ENCODE measurements around the gene BAX.

The BAX gene

GRCh38 chr19:48990400-48990799 lies 35.7 kb downstream of the BAX start:
- in situ Hi-C loops (cut with HindIII; ENCODE audit: low sequenced_read_pairs), result no loop called here
- no peak for DNase-seq (ENCODE audit: low read depth)
- no peak overlapping the region for H3K4me3 ChIP-seq (ENCODE audit: low read depth, low read length)
- TF ChIP-seq, protein P1, sequence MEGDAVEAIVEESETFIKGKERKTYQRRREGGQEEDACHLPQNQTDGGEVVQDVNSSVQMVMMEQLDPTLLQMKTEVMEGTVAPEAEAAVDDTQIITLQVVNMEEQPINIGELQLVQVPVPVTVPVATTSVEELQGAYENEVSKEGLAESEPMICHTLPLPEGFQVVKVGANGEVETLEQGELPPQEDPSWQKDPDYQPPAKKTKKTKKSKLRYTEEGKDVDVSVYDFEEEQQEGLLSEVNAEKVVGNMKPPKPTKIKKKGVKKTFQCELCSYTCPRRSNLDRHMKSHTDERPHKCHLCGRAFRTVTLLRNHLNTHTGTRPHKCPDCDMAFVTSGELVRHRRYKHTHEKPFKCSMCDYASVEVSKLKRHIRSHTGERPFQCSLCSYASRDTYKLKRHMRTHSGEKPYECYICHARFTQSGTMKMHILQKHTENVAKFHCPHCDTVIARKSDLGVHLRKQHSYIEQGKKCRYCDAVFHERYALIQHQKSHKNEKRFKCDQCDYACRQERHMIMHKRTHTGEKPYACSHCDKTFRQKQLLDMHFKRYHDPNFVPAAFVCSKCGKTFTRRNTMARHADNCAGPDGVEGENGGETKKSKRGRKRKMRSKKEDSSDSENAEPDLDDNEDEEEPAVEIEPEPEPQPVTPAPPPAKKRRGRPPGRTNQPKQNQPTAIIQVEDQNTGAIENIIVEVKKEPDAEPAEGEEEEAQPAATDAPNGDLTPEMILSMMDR (IDR thresholded peaks at IDR 0.05; ENCODE audit: low read depth, low read length, missing control alignments), result no peak

DNA sequence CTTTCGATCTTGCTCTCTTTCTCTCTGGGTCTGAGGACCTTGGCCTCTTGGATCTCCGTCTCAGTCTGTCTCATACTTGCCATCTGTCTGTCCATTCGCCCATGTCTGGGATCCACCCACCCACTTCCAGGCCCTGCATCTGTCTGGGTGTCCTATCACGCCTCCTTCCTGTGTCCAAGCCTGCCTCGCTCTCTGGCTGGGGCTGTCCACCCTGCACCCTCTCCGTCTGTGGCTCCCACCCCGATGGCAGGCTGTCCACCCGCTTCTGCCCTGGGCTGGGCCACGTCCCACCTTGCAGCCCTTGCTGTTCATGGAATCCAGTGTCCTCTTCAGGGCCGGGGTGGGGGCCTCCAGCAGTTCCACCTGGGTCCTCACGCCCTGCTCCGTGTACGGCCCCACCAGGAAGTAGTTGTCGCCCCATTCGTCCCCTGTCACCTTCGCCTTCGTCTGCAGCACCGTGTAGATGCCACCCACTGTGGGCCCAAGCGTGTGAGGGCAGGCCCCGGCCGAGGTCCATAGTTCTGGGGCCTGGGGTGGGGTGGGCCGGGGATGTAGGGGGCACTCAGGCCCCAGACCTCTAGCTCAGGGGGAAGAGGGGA lies 36.4 kb downstream of the BAX start:
- H3K4me3 ChIP-seq (ENCODE audit: low read depth, low read length), result no peak overlapping the region
- DNase-seq (ENCODE audit: low read depth), result no peak
- TF ChIP-seq, protein P1 (IDR thresholded peaks at IDR 0.05; ENCODE audit: low read depth, low read length, missing control alignments), result no peak
- in situ Hi-C loops (cut with HindIII; ENCODE audit: low sequenced_read_pairs), result no loop called here

DNA sequence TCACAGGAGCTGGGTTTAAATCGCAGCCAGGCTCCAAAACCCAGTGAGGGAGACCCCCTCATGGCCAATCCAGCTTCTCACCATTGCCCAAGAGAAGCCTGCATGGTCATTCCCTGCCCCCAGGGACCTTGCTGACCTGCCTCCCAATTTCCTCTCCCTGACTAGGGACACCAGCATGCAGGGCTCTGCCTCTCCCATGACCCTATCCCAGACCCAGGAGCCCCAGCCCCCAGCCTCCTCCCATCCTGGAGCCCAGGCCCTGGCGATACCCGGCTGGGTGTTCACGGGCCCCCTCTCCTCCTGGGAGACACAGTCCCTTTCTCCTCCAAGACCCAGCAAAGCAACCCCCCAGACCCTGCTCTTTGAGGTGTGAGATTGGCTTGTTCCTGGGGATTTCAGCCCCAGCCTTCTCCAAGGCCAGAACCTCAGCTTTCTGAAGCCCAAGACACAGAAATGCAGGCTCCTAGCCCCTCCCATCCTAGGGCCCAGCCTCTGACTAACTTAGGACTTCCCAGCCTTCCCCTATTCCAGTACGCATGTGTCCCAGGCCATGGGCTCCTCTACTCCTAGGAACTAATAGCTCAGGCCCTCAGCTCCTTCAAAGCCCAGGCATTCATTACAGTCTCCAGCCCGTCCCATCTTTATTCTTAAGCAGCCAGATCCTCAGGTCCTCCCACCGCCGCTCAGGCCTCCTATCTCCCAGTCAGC lies 37.4 kb downstream of the BAX start:
- peak overlapping the region; percentile 93 for H3K4me3 ChIP-seq (ENCODE audit: low read depth, low read length)
- DNase-seq (ENCODE audit: low read depth), result peak; percentile 58
- in situ Hi-C loops (cut with HindIII; ENCODE audit: low sequenced_read_pairs), result no loop called here
- TF ChIP-seq, protein P1 (IDR thresholded peaks at IDR 0.05; ENCODE audit: low read depth, low read length, missing control alignments), result no peak

DNA sequence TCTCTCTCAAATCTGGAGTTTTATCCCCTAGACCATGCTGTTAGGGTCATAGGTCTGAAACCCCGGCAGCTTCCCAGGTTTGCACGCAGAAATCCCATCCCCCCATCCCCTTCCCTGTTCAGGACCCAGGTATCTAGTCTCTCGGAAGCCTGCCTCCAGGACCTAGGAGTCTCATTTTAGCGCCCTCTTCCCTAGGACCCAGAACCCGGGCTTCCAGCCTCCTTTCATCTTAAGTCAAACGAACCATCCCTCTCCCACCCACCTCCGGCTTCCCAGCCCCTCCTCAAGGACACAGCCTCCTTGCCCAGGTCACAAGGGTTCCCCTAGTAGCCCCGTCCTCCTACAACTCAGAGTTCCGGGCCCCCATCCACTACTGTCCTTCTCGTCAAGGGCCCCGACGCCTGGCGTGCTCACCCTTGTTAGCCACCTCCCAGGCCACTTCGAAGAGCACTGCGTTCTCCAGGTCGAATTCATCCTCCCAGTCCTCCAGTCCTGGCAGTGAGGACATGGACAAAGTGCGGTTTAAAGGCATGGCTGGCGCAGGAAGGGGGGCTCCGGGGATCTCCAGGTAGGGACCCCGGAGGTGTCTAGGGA lies 38.0 kb downstream of the BAX start:
- DNase-seq (ENCODE audit: low read depth), result no peak
- in situ Hi-C loops (cut with HindIII; ENCODE audit: low sequenced_read_pairs), result no loop called here
- H3K4me3 ChIP-seq (ENCODE audit: low read depth, low read length), result peak overlapping the region; percentile 93
- TF ChIP-seq, protein P1 (IDR thresholded peaks at IDR 0.05; ENCODE audit: low read depth, low read length, missing control alignments), result no peak

DNA sequence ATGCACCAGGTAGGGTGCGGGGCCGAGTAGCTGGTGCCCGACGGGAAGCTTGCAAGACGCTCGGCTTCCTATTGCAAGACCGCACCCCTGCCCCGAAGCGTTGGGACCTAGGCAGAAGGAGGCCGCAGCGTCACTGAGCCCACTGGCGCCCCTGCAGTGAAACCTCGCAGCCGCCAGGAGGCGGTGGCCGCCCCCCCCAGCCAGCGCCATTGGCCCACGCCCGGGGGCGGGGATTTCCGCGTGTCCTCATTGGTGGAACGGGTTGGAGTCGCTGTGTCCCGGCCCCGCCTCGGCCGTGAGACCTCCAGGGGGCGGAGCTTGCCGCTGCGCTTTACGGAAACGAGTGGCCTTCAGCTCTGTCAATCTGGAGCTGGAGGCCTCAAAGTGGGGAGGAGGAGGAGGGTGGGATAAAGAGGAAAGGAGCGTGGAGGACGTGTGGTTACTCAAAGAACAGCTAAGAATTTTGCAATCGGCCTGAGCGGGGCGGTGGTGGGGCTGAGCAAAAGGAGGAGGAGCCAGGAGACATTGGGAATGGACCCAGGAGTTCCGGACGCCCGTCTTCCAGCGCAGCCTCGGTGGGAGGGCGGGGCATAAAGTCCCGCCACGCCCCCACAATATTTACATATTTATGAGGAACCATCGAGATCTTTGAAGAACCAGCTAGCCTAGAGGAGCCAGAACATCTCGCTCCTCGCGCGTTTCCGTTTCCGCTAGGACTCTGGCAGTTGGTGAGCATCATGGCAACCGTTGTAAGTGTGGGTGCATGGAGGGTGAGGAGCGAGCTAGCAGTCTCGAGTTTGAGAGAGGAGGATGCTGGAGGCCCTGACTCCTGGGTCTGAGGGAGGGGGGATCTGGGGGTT lies 38.7 kb downstream of the BAX start, which contains the start of the genes GYS1 and RUVBL2:
TSS of gene GYS1 (minus strand) at position 135 of the 860 bp plus-strand sequence. CDS start 197 bp downstream, outside the sequence.
TSS of gene RUVBL2 (plus strand) at position 713 of the 860 bp plus-strand sequence. CDS start at position 738, 25 bp downstream.
- H3K4me3 ChIP-seq (ENCODE audit: low read depth, low read length), result peak within 1 kb of the TSS; percentile 93
- DNase-seq (ENCODE audit: low read depth), result peak; percentile 99
- TF ChIP-seq, protein P1 (IDR thresholded peaks at IDR 0.05; ENCODE audit: low read depth, low read length, missing control alignments), result peak; percentile 86
- in situ Hi-C loops (cut with HindIII; ENCODE audit: low sequenced_read_pairs), result no loop called here

DNA sequence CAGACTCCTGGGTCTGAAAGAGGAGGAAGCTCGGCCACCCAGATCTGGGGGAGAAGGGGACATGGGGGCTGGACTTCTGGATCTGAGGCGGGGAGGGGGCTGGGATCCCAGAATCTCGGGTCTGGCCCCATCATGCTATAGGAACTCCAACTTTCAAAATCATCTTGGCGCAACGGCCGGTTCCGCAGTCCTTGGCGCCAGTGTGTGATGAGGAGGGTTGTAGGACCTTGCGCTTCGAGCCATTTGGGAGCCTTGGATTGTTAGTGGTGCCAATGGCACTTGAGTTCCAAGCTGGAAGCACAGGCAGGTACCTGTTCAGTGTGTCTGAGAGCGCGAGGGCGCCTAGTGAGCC lies 39.3 kb downstream of the BAX start:
- peak overlapping the region; percentile 93 for H3K4me3 ChIP-seq (ENCODE audit: low read depth, low read length)
- TF ChIP-seq, protein P1 (IDR thresholded peaks at IDR 0.05; ENCODE audit: low read depth, low read length, missing control alignments), result no peak
- no peak for DNase-seq (ENCODE audit: low read depth)
- in situ Hi-C loops (cut with HindIII; ENCODE audit: low sequenced_read_pairs), result no loop called here
